ENCODE data around the gene CADPS2.

DNA sequence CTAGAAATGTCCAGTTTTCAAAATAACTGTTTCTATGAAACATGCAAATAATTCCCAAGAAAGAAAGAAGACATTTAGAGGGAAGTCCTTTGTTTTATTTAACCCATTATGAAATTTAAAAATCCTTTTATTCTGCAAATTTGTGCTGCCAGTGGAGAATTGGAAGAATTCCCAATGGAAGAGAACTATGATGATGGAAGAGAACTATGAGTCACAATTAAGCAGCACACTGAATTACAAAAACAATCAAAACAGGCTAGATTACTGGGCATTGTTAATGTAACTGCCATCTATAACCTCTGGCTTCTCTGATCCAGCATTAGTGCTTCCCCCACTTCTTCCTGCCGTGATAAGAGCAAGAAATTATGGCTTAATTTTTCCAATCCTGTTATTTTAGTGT is 455.6 kb downstream of the CADPS2 start:
- TF ChIP-seq, protein P1, sequence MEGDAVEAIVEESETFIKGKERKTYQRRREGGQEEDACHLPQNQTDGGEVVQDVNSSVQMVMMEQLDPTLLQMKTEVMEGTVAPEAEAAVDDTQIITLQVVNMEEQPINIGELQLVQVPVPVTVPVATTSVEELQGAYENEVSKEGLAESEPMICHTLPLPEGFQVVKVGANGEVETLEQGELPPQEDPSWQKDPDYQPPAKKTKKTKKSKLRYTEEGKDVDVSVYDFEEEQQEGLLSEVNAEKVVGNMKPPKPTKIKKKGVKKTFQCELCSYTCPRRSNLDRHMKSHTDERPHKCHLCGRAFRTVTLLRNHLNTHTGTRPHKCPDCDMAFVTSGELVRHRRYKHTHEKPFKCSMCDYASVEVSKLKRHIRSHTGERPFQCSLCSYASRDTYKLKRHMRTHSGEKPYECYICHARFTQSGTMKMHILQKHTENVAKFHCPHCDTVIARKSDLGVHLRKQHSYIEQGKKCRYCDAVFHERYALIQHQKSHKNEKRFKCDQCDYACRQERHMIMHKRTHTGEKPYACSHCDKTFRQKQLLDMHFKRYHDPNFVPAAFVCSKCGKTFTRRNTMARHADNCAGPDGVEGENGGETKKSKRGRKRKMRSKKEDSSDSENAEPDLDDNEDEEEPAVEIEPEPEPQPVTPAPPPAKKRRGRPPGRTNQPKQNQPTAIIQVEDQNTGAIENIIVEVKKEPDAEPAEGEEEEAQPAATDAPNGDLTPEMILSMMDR (IDR thresholded peaks at IDR 0.05): no peak
- TF ChIP-seq EZH2 (IDR thresholded peaks at IDR 0.05; ENCODE audit: borderline replicate concordance, insufficient read depth, low read depth, low read length, poor library complexity, severe bottlenecking): no peak
